ENCODE data around the gene KANSL1. TPM values are rescaled to one million over a fixed set of nuclear protein-coding genes. Genes with fewer than 3 reads are reported as not detected.

KANSL1 gene
- total RNA-seq, 2 donors from 2014 or later: 86.5 to 102 TPM

GRCh38 chr17:46122486-46122871 lies 70.8 kb downstream of the KANSL1 start:
- Histone ChIP-seq H3K4me1 (ENCODE audit: control insufficient read depth in 1 of 2, low read depth in 2 of 2) (peaks cover 30 to 68% of the 10 kb centered on the region in 2 donors), H3K4me3 (no peak overlapping the region), H3K27ac (no peak overlapping the region), H3K36me3 (no peaks in the 10 kb centered on the region), H3K27me3 (replicated peaks; ENCODE audit: insufficient read depth) (no peaks in the 10 kb centered on the region), H3K9me3 (no peaks in the 10 kb centered on the region)
- ATAC-seq (ENCODE audit: insufficient number of reproducible peaks, low FRiP score, low read depth) (no peak), DNase-seq (ENCODE audit: low spot score) (no peak)
- TF ChIP-seq CTCF (IDR thresholded peaks at IDR 0.05): no peak

GRCh38 chr17:46121841-46122485 lies 71.3 kb downstream of the KANSL1 start:
- Histone ChIP-seq H3K4me3 (no peak overlapping the region), H3K27me3 (replicated peaks; ENCODE audit: insufficient read depth) (no peaks in the 10 kb centered on the region), H3K27ac (no peak overlapping the region), H3K4me1 (ENCODE audit: control insufficient read depth in 1 of 2, low read depth in 2 of 2) (peaks cover 35 to 70% of the 10 kb centered on the region in 2 donors), H3K9me3 (no peaks in the 10 kb centered on the region), H3K36me3 (no peaks in the 10 kb centered on the region)
- DNase-seq (ENCODE audit: low spot score) (no peak), ATAC-seq (ENCODE audit: insufficient number of reproducible peaks, low FRiP score, low read depth) (no peak)
- no peak for TF ChIP-seq CTCF (IDR thresholded peaks at IDR 0.05)

- Histone ChIP-seq H3K27ac (no peak overlapping the region), H3K36me3 (no peaks in the 10 kb centered on the region), H3K9me3 (no peaks in the 10 kb centered on the region), H3K4me3 (no peak overlapping the region), H3K4me1 (ENCODE audit: control insufficient read depth in 1 of 2, low read depth in 2 of 2) (peaks cover 41 to 72% of the 10 kb centered on the region in 2 donors), H3K27me3 (replicated peaks; ENCODE audit: insufficient read depth) (no peaks in the 10 kb centered on the region)
- TF ChIP-seq CTCF (IDR thresholded peaks at IDR 0.05): no peak
- ATAC-seq (ENCODE audit: insufficient number of reproducible peaks, low FRiP score, low read depth) (no peak), DNase-seq (ENCODE audit: low spot score) (no peak)
These were observed 72.0 kb downstream of the KANSL1 start for GRCh38 chr17:46121165-46121764.

GRCh38 chr17:46120537-46120936 lies 72.7 kb downstream of the KANSL1 start:
- peaks cover 42 to 72% of the 10 kb centered on the region in 2 donors for H3K4me1 ChIP-seq (ENCODE audit: control insufficient read depth in 1 of 2, low read depth in 2 of 2)

More at GRCh38 chr17:46120537-46120936, 72.7 kb downstream of the KANSL1 start:
- Histone ChIP-seq H3K27me3 (replicated peaks; ENCODE audit: insufficient read depth) (no peaks in the 10 kb centered on the region), H3K9me3 (no peaks in the 10 kb centered on the region), H3K4me3 (no peak overlapping the region), H3K27ac (no peak overlapping the region), H3K36me3 (no peaks in the 10 kb centered on the region)
- no peak for ATAC-seq (ENCODE audit: insufficient number of reproducible peaks, low FRiP score, low read depth)
- TF ChIP-seq CTCF (IDR thresholded peaks at IDR 0.05): no peak
- no peak for DNase-seq (ENCODE audit: low spot score)

Data from thoracic aorta (tissue), 2 donors.